Nephron (organoid): ENCODE data around the gene SH3RF3.

Experiments used
- H3K27ac Mint-ChIP-seq, 3 experiments: 2 replicates each; pipeline ENCODE4 v1.8.0; 2020; ENCODE audit warnings: mixed read lengths in 3 of 3, mild to moderate bottlenecking in 2 of 3, moderate library complexity in 1 of 3
- H3K27me3 Mint-ChIP-seq: 2 replicates; pipeline ENCODE4 v1.8.0; 2021; ENCODE audit warnings: low read depth, mild to moderate bottlenecking, moderate library complexity, mixed read lengths
- H3K36me3 Mint-ChIP-seq: 2 replicates; pipeline ENCODE4 v1.8.0; 2020; ENCODE audit warnings: low read depth, mixed read lengths
- H3K4me1 Mint-ChIP-seq: 2 replicates; pipeline ENCODE4 v1.8.0; 2020; ENCODE audit warnings: mixed read lengths
- H3K4me3 Mint-ChIP-seq, 3 experiments: 2 replicates each; pipeline ENCODE4 v1.8.0; 2020; ENCODE audit warnings: mild to moderate bottlenecking in 3 of 3, mixed read lengths in 3 of 3, moderate library complexity in 2 of 3
- H3K9me3 Mint-ChIP-seq: 2 replicates; pipeline ENCODE4 v1.8.0; 2020; ENCODE audit warnings: mixed read lengths
- CTCF ChIP-seq, 3 experiments: fragments of 200-600 bp; sonication (generic); IDR thresholded peaks; one replicate each; pipeline ENCODE4 v1.5.0; 2021; ENCODE audit warnings: antibody characterized with exemption in 3 of 3; ENCODE audit not compliant: unreplicated experiment in 3 of 3

Gene SH3RF3

DNA sequence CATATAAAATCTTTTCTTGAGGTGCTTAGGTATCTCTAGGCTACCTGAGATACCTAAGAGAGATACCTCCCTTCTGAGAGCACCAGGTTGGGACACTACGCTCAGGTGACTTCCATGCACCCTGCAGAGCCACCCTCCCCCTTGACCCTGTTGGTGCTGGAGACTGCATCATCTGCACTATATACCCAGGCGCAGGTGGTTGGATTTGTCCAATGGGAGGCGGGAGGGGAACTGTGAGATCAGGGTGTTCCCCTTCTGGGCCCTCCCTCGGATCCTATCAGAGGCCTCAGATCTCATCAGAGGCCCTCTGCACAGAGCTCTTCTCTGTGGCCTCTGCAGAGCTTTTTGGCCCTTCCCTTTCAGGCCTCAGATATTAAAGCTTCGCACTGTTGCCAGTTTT, 158.4 kb downstream of the SH3RF3 start:
- H3K27me3 Mint-ChIP-seq, result peaks cover 23% of the 10 kb centered on the region
- H3K4me3 Mint-ChIP-seq, result no peak overlapping the region
- TF ChIP-seq CTCF (IDR thresholded peaks at IDR 0.05; ENCODE audit: unreplicated experiment in 3 of 3), result no peak
- no peaks in the 10 kb centered on the region for H3K9me3 Mint-ChIP-seq
- H3K4me1 Mint-ChIP-seq, result peaks cover 51% of the 10 kb centered on the region
- H3K27ac Mint-ChIP-seq, result no peak overlapping the region
- H3K36me3 Mint-ChIP-seq, result no peaks in the 10 kb centered on the region

DNA sequence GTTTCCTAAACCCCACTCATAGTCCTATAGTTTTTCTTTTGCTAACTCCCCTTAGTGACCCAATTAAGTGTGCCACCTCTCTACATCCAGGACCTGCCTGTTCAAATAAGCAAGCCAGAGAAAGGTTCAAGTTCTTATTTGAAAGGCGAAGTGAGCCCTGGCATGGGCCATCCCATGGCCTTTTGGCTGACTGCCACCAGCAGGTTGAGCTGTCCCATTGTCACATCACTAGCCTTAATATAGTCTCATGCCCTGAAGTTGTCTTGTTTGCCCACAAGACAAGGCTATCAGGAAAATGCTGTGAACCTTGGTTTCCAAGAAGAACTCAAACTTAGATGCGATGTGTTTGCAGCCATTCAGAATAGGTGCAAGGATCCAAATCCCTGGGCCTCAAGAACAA, 158.8 kb downstream of the SH3RF3 start:
- Mint-ChIP-seq H3K4me1 (peaks cover 51% of the 10 kb centered on the region), H3K4me3 (no peak overlapping the region), H3K9me3 (no peaks in the 10 kb centered on the region), H3K36me3 (no peaks in the 10 kb centered on the region), H3K27ac (no peak overlapping the region), H3K27me3 (peaks cover 23% of the 10 kb centered on the region)
- TF ChIP-seq CTCF (IDR thresholded peaks at IDR 0.05; ENCODE audit: unreplicated experiment in 3 of 3), result no peak

DNA sequence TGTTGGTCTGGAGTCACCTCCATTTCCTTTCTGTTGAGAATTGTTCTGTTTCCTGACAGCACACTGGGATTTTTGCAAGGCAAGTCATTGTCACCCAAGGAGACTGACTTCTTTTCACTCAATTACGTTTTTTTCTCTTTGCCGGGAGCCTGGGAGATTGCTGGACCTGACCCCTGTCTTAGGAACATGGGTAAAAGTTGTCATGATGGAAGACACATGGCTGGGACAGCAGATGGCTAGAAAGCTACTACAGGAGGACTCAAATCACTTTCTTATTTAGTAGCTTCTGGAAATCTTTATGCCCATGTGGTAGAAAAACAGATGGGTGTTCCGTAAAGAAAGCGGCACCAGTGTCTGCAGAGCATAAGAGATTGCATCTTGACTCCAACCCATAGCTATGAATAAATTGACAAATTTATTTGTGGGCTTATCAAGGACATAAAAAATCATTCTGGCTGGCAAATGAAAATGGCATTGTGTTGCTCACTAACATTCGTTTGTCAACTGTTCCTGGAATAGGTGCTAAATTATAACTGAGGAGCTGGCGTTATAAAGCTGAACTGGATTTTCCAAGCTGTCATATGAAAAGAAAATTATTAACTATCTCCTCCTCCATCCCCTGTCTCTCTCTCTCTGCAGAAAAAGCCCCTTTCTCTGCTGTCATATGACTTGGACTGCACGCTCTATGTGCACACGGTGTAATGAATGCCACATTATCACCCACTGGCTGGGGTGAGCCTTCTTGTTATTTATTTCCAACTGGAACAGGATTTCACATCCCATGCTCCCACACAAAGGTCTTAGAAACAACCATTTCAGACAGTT, 159.8 kb downstream of the SH3RF3 start:
- TF ChIP-seq CTCF (IDR thresholded peaks at IDR 0.05; ENCODE audit: unreplicated experiment in 3 of 3), result no peak
- Mint-ChIP-seq H3K27me3 (peaks cover 21% of the 10 kb centered on the region), H3K9me3 (no peaks in the 10 kb centered on the region), H3K4me1 (peaks cover 44% of the 10 kb centered on the region), H3K27ac (peak overlapping the region; percentile 3 to 26 (median 6)), H3K4me3 (no peak overlapping the region), H3K36me3 (no peaks in the 10 kb centered on the region)

DNA sequence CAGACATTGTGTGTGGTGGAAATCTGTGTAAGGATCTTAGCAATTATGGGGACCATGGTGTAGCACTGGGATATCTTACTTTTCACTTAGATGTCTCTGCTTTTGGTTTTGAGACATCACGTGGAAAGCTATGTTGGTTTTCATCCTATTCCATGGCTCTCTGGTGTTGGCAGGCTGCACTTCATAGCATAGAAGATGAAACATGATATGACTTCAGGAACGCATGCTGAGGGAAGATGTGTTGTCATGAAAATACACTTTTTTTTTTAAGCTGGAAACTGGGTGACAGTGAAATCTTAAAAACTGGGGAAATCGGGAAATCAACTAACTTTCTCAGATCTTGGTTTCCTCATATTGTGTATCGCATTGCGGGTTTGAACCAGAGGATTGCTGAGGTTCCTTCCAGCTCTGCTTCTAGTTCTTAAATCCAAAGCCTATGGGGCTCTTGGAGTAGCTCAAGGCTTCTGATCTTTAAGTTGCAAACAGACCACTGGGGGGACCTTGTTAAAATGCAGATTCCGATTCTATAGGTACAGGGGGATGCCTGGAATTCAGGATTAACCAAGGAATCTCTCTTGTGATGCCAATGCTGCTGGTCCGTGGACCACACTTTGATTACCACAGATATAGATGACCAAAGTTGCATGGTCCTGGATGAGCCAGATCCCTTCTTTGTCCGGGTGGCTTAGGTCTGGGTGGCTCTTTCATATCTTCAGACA, 160.7 kb downstream of the SH3RF3 start:
- no peak for TF ChIP-seq CTCF (IDR thresholded peaks at IDR 0.05; ENCODE audit: unreplicated experiment in 3 of 3)
- H3K4me1 Mint-ChIP-seq, result peaks cover 35% of the 10 kb centered on the region
- peaks cover 19% of the 10 kb centered on the region for H3K27me3 Mint-ChIP-seq
- H3K4me3 Mint-ChIP-seq, result no peak overlapping the region
- H3K9me3 Mint-ChIP-seq, result peaks cover 6% of the 10 kb centered on the region
- peak overlapping the region in 1 of 3 experiments; percentile 3 for H3K27ac Mint-ChIP-seq
- H3K36me3 Mint-ChIP-seq, result no peaks in the 10 kb centered on the region

- Mint-ChIP-seq H3K9me3 (peaks cover 8% of the 10 kb centered on the region), H3K4me1 (peaks cover 21% of the 10 kb centered on the region), H3K36me3 (no peaks in the 10 kb centered on the region), H3K27ac (no peak overlapping the region), H3K4me3 (no peak overlapping the region), H3K27me3 (peaks cover 9% of the 10 kb centered on the region)
- no peak for TF ChIP-seq CTCF (IDR thresholded peaks at IDR 0.05; ENCODE audit: unreplicated experiment in 3 of 3)
Observed at GRCh38 chr2:109290887-109291643, 162.1 kb downstream of the SH3RF3 start.
